RPMI7951 (cell line): ENCODE measurements around the gene TAF3. TPM values are rescaled to one million over a fixed set of nuclear protein-coding genes. Genes with fewer than 3 reads are reported as not detected.

Source experiments
- DNase-seq: peaks from one replicate; pipeline ENCODE4 v3.0.0-alpha.2; 2012; ENCODE audit warnings: low read depth
- total RNA-seq: library from RNA; depleted of rRNA; stranded (reverse); fragments of >200 nt; shearing (Covaris generic); gene quantifications from 2 replicates; pipeline ENCODE4 v1.2.3, GENCODE V29; 2014

The TAF3 gene
- total RNA-seq, 1 experiment from 2014 or later: 2.5 TPM

DNA sequence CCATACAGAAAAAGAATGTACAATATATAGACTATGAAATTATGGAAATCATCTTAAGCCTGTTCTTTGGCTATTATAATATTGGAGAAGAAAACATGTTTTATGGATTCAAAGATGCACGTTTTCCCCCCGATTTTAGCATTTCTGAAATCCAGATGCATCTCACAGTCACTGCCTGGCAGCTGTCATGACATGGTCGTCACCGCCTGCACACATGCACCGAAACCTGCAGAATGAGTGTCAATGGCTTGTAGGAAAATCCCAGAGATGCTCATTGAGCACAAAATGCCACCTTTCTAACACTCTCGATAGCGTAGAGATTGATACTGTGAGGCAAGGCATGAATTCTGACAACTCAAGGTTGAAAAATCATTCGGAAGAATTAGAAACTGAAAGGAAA lies 115.5 kb downstream of the TAF3 start:
- DNase-seq: no peak

DNA sequence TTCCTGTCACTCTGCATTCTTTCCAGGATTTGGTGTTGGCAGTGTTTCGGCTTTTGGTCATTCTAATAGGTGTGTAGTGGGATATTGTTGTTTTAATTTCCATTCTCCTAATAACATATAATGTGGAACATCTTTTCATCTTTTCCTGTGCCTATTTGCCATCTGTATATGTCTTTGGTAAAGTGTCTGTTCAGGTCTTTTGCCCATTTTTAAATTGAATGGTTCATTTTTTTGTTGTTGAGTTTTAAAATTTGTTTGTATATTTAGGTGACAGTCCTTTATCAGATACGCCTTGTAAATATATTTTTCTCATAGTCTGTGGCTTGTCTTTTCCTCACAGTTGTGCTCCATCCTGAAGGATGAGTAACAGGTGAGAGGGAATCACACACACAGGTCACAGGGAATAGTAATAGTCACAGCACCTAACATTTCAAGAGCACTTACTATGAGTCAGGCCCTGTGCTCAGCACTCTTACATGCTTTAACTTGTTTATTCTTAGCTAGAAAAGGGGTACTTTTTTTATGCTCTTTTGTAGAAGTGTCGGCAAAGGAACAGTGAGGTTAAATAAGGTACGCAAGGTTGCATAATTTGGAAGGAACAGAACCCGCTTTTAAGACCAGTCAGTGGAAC lies 119.1 kb downstream of the TAF3 start:
- DNase-seq: no peak

DNA sequence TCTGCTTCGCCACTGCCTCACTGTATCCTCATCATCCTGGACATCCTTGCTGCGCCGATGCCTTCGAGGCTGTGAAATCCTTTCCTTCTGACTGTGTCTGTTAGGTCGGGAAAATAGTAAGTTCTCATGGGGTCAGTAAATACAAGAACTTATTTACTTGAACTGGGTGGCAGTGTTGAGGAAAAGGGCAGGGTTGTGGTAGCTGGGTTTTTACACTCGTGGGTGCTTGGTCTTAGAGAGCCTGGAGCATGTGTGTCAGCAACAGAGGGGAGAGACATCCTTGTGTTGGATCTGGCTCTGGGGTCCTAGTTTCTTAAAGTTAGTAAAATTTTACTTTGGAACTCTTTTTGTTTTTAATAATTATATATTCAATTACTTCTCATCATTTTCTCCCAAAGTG lies 123.3 kb downstream of the TAF3 start:
- no peak for DNase-seq

DNA sequence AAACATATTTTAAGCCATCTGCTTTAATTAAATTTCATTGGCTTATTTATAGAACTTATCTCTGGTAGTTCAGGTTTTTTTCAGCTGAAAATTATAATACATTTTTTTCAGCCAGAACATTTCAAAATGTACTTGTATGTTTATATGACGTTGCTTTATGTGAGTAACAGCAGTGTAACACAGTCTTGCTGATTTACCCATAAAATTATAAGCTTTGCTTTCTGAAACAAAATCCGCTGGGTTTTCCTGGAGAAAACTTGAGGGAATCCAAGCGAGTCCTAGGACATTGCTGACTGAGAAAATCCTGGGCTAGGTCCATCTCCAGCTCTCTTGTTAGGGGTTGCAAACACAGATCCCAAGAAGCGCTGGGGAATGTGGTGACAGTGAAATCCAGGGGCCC lies 124.0 kb downstream of the TAF3 start:
- no peak for DNase-seq

DNA sequence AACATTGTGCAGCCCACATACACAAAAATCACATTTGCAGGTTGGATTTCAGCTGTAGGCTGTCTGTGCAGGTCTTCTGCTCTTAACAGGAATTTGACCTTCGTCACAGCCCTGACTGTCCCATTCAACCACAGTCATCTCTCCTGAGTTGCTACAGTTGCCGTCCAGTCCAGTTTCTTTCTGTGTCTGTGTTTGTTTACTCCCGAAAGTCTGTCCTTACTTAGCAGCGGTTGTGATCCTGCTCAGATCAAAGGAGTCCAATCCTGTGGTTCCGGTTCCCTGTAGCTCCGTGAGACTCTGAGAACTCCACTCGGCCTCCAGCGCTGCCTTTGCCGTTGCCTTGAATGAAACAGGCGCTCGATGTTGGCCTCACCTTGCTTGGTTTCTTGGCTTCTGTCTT lies 124.6 kb downstream of the TAF3 start:
- no peak for DNase-seq

DNA sequence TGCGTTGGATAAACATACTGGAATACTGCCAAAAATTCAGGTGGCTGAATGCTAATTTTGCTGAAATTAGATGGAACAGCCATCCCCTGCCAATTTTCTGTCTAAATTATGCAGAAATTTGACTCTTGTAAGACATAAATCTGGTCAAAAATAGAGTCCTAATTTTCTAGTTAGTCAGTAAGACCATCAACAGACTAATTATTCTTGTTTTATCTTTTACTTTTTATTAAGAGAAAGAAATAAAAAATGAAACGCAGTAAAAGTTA lies 125.8 kb downstream of the TAF3 start:
- no peak for DNase-seq

DNA sequence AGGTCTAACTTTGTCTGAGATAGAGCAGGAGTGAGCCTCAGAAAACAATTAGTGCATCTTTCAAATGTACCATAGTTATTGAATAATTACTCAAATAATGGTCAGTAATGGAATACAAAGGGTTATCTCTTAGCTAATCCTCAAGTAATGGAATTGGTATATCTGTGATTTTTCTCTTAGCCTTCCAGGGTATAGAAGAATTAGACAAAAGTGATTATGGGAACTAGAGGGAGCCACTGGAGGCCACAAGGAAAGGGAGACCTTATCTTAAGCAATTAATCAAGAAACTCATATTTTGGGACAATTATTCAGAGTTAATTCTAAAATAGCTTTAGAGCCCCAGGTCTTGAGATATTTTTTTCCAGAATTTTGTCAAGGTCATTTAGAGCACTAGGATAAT lies 126.2 kb downstream of the TAF3 start:
- no peak for DNase-seq

DNA sequence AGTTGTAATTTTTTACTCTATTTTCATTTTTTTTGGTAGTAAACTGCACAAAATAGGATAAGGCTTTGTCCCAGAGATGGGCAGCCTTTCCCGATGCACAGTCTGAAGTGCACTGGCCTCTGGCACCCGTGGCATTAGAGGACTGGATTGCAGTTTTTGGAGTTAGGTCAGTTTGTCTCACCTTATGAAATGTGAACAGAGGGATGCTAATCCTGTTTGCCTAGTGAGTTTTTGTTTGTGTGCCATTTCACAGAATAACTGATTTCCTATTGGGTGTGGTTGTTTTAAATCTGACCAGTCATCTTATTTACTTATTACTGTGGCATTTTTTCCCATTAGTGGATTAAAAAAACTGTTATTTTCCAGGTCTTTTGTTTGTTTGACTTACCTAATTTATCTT lies 126.7 kb downstream of the TAF3 start:
- DNase-seq: no peak

DNA sequence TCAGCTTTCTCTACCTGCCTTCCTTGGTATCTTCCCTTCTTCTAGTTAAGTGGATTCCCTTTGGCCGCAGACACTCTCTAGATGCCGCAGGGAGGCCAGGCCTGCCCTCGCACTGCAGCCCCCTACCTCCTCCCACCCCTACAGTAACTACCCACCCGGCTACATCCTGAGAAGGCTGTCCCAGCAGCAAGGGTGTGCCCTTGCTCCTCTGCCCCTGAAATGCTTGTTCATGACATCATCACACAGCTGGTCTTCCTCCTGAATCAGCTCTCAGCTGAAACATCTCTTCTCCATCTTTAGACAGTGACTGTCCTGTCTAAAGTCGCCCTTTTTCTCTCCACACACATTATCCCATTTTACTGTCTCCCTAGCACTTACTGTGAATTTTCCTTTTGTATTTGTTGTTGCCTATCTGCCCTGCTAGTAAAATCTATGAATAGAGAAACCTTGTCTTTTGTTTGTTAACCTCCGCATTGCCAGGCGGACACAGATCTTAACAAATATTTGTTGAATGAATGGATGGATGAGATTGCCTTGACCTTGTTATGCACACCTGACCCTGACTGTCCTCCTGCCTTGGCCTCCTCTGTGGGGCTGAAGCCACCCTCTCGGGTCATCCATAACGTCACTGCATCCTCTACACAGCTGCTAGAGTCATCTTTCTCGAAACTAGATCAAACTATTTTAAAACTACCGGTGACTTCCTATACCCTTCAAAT lies 127.3 kb downstream of the TAF3 start:
- peak; percentile 22 for DNase-seq

DNA sequence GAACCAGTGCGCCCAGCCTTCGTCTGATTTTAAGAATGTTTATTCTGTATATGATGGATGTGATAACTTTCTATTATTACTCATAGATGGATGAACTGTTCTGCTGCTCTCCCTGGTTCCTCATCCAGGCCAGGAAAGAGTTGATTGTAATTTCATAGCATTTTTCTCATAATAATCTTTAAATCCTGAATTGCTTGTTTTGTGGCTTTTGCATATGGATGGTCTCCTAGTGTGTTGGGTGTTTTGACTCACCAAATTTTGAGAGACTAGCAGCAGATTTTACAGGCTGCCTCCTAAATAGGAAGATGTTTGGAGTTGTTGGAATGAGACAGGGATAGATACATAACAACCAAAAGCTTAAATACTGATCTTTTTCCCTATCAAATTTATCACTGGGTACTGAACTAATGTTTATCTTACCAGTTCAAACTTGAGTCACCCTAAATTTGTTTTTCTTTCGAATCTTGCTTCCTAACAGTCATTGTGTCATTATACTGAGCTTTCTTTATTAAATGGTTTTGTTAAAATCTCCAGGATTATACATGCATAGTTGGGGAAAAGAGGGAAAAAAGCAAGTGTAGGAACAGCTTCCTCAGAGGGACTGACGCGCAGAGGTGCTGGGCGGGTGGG lies 130.2 kb downstream of the TAF3 start:
- no peak for DNase-seq

DNA sequence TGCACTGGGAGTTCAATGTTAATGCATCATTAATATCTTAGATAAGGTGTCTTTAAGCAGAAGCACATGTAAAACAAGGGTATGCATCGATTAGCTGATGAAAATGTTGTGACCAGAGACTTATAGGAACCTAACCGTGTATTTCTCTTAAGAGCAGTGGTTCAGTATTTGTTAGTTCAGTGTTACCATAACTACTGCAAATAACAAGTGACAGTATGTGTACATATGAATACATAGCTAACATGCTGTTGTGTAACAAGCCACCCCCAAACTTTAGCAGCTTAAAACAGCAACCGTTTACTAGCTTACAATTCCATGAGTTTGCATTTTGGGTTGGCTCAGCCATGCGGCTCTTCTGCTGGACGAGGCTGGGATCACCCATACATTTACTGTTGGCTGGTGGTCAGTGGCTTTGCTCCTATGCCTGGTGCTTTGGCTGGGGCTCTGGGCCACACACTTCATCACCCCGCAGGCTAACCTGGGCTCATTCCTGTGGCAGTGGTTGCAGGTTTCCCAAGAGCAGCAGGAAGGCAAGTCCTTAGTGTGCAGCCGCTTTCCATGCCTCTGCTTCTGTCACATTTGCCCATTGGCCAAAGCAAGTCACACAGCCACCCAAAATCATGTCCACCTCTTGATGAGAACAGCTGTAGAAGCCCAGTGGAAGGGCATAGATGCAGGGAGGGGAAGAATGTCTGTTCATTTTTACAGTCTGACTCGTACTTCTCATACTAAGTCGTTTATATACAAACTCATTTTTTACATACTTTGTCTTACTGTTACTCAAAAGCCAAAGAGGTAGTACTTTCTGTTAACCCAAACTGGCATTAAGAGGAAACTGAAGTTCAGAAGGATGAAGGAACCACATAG lies 132.9 kb downstream of the TAF3 start:
- peak; percentile 13 for DNase-seq

DNA sequence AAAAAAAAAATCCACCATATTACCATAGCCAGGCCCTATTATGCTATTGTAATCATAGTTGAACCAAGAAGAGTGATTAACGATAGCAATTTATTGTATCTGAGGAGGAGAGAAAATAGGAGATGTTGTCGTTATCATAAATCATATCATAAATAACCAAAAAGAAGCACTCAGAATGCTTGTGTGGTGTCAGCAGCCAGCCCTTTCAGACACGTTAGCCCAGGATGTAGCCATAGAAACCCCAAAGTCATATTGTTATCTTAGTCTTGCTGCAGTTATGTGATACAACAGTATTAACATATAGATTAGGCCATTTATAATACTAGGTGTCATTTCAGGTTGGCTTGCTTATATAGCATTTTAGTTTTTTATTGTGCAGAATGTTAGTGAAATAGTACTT lies 134.0 kb downstream of the TAF3 start:
- no peak for DNase-seq

DNA sequence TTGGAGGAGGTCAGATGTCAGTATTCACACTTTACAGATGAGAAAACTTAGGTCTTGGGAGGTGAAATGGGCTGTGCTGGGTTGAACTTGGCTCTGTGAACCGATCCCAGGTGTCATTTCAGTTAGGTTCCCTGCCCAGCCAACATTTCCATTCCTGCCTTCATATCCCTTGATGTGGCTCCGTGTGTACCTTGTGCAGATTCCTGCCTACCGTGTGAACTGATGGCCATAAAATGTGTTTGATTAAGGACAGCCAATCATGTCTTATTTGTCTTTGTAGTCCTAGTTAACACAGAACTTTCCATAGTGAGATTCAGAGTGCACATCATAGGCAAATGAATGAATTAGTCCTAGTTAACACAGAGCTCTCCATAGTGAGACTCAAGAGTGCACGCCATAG lies 135.1 kb downstream of the TAF3 start:
- DNase-seq: no peak

DNA sequence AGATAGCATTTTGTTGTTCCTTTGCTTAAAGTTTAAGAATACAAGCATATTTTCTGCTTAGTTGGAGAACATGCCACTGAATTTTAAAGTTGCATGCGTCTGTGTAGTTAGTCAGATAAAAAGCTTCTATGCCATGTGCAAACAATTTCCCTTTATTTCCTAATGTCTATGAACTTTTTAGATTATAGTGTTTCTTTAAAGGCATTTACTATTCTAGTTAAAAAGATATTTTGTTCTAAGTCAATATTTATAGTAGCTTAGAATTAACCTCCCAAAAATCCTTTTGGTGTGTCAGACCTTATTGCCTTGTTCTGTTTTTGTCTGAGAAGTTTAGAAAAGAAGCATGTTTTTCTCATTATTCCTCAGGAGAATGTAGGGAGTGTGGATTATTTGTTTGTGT lies 137.1 kb downstream of the TAF3 start:
- DNase-seq: no peak

DNA sequence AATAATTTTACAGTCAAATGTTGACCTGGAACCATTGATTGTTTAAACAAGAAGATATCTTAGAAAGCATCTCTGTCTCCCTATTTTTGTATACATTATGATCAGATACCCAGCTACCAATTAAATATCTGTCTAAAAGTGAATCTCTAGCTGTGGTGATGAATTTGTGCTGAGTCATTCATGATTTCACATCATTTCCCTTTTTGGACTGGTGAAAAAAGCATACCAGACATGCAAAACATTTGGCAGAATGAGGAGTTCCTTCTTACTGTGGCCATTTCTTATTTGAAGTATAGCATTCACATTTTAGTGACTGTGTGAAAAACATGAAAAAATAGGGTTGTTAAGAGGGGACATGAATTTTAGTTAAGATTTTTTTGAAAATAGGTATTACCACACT lies 138.2 kb downstream of the TAF3 start:
- peak; percentile 76 for DNase-seq

DNA sequence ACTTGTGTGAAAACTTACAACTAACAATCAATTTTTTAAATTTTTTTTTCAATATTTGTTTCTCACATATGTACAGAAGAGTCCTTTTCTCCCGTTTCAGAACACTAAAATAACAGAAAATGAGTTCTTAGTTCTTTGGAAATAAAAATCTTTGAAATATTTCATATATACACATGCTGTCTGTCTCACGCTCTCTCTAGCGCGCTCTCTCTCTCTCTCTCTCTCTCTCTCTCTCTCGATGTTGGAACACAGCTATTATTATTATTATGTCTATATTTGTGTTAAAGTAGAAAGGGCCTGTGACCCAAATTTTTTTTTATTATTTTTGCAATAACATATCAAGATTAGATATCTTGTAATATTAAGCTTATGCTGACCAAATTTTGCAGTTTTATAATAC lies 139.3 kb downstream of the TAF3 start:
- DNase-seq: no peak

DNA sequence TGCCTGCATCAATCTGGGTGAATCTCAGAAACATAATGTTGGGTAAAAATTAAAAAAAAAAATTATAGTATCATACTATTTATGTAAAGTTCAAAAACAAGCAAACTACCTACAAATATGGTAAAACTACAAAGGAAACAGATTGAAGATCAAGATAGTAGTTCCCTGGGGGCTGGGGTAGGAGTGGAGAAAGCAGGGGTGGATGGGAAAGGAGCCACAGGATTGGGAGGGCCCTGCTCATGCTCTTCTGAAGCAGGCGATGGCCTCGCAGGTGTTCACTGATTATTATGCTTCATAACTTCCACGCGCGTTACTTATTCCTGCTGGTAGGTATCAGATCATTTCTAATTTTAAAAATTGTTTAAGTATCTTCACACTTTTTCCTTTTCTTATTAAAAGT lies 140.1 kb downstream of the TAF3 start:
- no peak for DNase-seq

DNA sequence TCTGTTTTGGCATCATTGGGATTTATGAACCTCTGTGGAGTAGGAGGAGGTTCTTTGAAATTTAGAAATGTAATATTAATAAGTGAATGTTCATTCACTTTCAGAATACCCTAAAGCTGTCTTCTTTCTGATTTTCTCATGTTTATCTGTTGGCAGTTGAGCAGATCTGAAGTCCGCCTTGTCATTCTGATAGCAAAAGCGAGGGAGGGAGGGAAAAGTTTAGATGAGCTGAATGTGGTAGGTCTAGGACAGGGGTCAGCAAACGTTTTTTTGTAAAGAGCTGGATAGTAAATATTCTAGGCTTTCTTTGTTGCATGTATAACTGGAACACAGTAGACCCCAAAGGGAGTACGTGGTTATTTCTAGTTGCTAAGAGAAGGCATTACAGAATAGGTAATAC lies 141.8 kb downstream of the TAF3 start:
- DNase-seq: no peak

DNA sequence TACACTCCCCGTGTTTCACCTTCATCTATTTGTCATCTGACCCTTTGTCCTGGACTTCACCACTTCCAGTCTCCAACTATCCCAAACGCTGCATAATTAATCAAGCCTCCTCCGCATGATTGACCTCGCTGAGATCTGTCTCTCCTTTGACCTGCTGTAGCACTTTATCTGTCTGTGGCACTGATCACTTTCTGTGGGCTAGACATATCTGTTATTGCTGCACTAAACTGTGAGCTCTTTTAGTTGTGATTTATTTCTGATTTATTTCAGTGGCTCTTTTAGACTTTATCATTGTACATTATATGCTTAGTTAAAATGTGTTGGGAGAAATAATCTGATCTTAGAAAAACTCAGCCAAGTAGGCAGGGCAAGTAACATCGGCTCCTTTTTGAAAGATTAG lies 144.3 kb downstream of the TAF3 start:
- no peak for DNase-seq

DNA sequence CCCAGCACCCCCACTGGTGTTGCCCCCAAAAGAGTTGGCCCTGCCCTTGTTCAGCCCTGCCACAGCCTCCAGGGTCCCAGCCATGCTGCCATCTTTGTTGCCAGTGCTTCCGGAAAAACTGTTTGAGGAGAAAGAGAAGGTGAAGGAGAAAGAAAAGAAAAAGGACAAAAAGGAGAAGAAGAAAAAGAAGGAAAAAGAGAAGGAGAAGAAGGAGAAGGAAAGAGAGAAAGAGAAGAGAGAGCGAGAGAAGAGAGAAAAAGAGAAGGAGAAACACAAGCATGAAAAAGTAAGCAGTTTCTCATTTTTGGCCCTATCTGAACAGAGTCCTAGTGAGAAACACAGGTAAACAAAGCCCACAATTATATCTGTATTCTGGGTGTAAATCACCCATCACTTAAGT lies 147.2 kb downstream of the TAF3 start:
- no peak for DNase-seq

DNA sequence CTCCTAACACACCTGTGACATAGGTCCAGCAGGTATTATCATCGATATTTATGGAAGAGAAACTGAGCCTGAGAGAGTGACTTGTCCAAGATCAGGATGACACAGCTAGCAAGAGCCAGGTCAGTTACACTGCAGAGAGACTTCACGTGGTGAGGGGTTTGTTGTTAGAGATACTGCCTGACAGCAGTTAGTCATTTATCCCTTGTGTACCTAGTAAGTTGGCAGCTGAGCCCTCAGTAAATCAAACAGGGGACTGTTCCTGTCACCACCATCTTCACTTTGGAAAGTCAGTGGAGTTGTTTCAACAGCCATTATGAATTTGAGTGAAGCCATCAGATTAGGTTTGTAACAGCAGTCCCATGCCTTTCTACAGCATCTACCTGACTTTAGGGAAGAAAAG lies 148.7 kb downstream of the TAF3 start:
- DNase-seq: no peak

DNA sequence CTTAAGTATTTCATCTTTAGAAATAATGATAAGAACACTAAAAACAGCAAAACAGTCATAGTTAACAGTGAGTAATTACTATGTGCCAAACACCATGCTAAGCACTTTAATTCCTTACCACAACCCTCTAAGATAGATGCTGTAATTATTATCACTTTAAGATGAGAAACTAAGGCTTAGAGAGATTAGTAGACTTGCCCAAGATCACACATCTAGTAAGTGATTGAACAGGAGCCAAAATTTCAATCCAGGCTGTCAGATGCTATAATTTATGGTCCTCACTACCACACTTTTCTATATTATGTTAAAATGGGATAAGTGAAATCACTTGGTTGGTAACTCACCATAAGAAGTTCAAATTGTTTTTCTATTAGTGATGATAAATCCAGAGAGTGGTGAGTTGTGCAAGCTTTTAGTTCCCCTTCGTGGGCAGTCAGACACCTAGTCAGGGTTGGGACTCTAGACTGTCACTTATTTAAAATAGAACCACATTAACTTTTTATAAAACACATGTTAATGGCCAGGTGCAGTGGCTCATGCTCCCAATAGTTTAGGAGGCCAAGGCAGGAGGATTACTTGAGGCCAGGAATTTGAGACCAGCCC lies 150.3 kb downstream of the TAF3 start:
- no peak for DNase-seq
